HG03039 (cell line): ENCODE results near the gene GALNT16.

Experiments used
- ATAC-seq: cut with Tn5 transposase; IDR thresholded peaks from one replicate; pipeline ENCODE4 v1.9.1; 2021; ENCODE audit warnings: mild to moderate bottlenecking, moderate library complexity; ENCODE audit not compliant: unreplicated experiment

The GALNT16 gene

GRCh38 chr14:69316449-69317101 lies 56.6 kb downstream of the GALNT16 start:
- ATAC-seq = no peak

- ATAC-seq = no peak
These were observed 57.3 kb downstream of the GALNT16 start for GRCh38 chr14:69317102-69317755.

- no peak for ATAC-seq
These were observed 57.8 kb downstream of the GALNT16 start for GRCh38 chr14:69317780-69318179.

- no peak for ATAC-seq
These were observed 58.3 kb downstream of the GALNT16 start for GRCh38 chr14:69318241-69318640.

GRCh38 chr14:69318901-69319475 lies 59.0 kb downstream of the GALNT16 start:
- no peak for ATAC-seq

- no peak for ATAC-seq
These were observed 60.0 kb downstream of the GALNT16 start for GRCh38 chr14:69319911-69320310.

GRCh38 chr14:69320581-69321365 lies 60.8 kb downstream of the GALNT16 start:
- ATAC-seq = no peak

GRCh38 chr14:69321601-69322330 lies 61.8 kb downstream of the GALNT16 start:
- ATAC-seq = no peak

- ATAC-seq = no peak
These were observed 63.5 kb downstream of the GALNT16 start for GRCh38 chr14:69323266-69323998.

GRCh38 chr14:69323999-69324282 lies 64.0 kb downstream of the GALNT16 start:
- no peak for ATAC-seq

GRCh38 chr14:69324341-69324931 lies 64.5 kb downstream of the GALNT16 start:
- ATAC-seq = no peak

- no peak for ATAC-seq
These were observed 65.1 kb downstream of the GALNT16 start for GRCh38 chr14:69325086-69325485.

- ATAC-seq = no peak
These were observed 65.8 kb downstream of the GALNT16 start for GRCh38 chr14:69325646-69326265.

- no peak for ATAC-seq
These were observed 66.7 kb downstream of the GALNT16 start for GRCh38 chr14:69326611-69327010.

GRCh38 chr14:69327507-69327906 lies 67.5 kb downstream of the GALNT16 start:
- ATAC-seq = no peak

GRCh38 chr14:69328317-69328716 lies 68.4 kb downstream of the GALNT16 start:
- ATAC-seq = no peak

GRCh38 chr14:69328765-69329164 lies 68.8 kb downstream of the GALNT16 start:
- ATAC-seq = no peak

- ATAC-seq = no peak
These were observed 71.2 kb downstream of the GALNT16 start for GRCh38 chr14:69331206-69331605.

GRCh38 chr14:69332782-69333395 lies 72.9 kb downstream of the GALNT16 start:
- ATAC-seq = no peak
